HCT116 (cell line): ENCODE results near the gene OTULIN. TPM values are rescaled to one million over a fixed set of nuclear protein-coding genes. Genes with fewer than 3 reads are reported as not detected.

Experiments used
- ATAC-seq: fragments of 200-7000 bp; cut with Tn5 transposase; 2 replicates; pipeline ENCODE4 v1.9.1; 2020; ENCODE audit warnings: mild to moderate bottlenecking, moderate library complexity
- BruUV-seq: library from RNA; stranded (reverse); fragments of 400-500 nt; replicated peaks from 2 replicates; lab custom pipeline; 2021; lab: Mats Ljungman, UMichigan
- CTCF ChIA-PET: fragments of 300-600 bp; sonication (Branson Sonifier 250); formaldehyde crosslinking; loops from one replicate; lab custom pipeline; 2021; ENCODE audit warnings: antibody characterized with exemption; lab: Charles Lee
- POLR2A ChIA-PET: fragments of 300-600, 350-600 bp; sonication (Branson Sonifier 250); formaldehyde crosslinking; loops from one replicate; lab custom pipeline; 2021; ENCODE audit warnings: antibody characterized with exemption; lab: Charles Lee
- RAD21 ChIA-PET, 2 experiments: fragments of 300-600 bp; sonication (Branson Sonifier 250); formaldehyde crosslinking; loops; one replicate each; lab custom pipeline; 2023; ENCODE audit warnings: low total read pairs in 2 of 2; ENCODE audit not compliant: uncharacterized antibody in 2 of 2, unreplicated experiment in 2 of 2, low non-redundant PET in 1 of 2; lab: Charles Lee
- DNase-seq: peaks from one replicate; pipeline ENCODE4 v3.0.0-alpha.2; 2010; ENCODE audit warnings: low read depth, low spot score
- H2AFZ ChIP-seq: fragments of 200-600 bp; shearing (Covaris generic), sonication (generic); 2 replicates; pipeline ENCODE4 v1.6.1; 2017; ENCODE audit warnings: low read depth, mixed run types, mixed read lengths, antibody characterized with exemption, low read length; ENCODE audit not compliant: poor library complexity, severe bottlenecking
- H3K27ac ChIP-seq: 2 replicates; pipeline ENCODE4 v1.5.1; 2012; ENCODE audit warnings: low read depth, low read length
- H3K27me3 ChIP-seq: fragments of 200-600 bp; sonication (generic); 2 replicates; pipeline ENCODE4 v1.6.1; 2016; ENCODE audit warnings: mixed run types, low read length, mixed read lengths; ENCODE audit not compliant: insufficient read depth
- H3K36me3 ChIP-seq, 2 experiments: fragments of 200-500 bp in 1 of 2; fragments of 200-600 bp in 1 of 2; sonication (Bioruptor generic) in 1 of 2; sonication (generic) in 1 of 2; 2 replicates each; pipeline versions ENCODE4 v1.5.1 to v1.6.1; 2014 to 2016; ENCODE audit warnings: low read length in 2 of 2, inconsistent platforms in 1 of 2, mixed read lengths in 1 of 2, mixed run types in 1 of 2; ENCODE audit not compliant: insufficient read depth in 2 of 2, control insufficient read depth in 1 of 2
- H3K4me1 ChIP-seq, 2 experiments: fragments of 200-600 bp in 1 of 2; sonication (generic) in 1 of 2; 2 replicates each; pipeline versions ENCODE4 v1.5.1 to v1.6.1; 2012 to 2017; ENCODE audit warnings: low read length in 2 of 2, inconsistent platforms in 1 of 2, mild to moderate bottlenecking in 1 of 2, mixed read lengths in 1 of 2, mixed run types in 1 of 2, moderate library complexity in 1 of 2; ENCODE audit not compliant: insufficient read depth in 2 of 2, control insufficient read depth in 1 of 2
- H3K4me2 ChIP-seq: fragments of 200-600 bp; sonication (generic); 2 replicates; pipeline ENCODE4 v1.6.1; 2017; ENCODE audit warnings: mixed run types, low read length, mixed read lengths
- H3K4me3 ChIP-seq, 2 experiments: fragments of 200-600 bp in 1 of 2; sonication (generic) in 1 of 2; replicated peaks in 1 of 2; 2 replicates each; pipeline ENCODE4 v1.5.1; 2011 to 2016; ENCODE audit warnings: low read length in 2 of 2, control low read depth in 1 of 2, low read depth in 1 of 2, mild to moderate bottlenecking in 1 of 2, mixed read lengths in 1 of 2, mixed run types in 1 of 2
- H3K79me2 ChIP-seq: fragments of 200-600 bp; sonication (generic); 2 replicates; pipeline ENCODE4 v1.6.1; 2017; ENCODE audit warnings: mild to moderate bottlenecking, mixed run types, low read length, moderate library complexity, mixed read lengths; ENCODE audit not compliant: insufficient read depth
- H3K9ac ChIP-seq: fragments of 200-600 bp; sonication (generic); 2 replicates; pipeline ENCODE4 v1.6.1; 2016; ENCODE audit warnings: low read length, mixed read lengths
- H3K9me2 ChIP-seq: fragments of 200-600 bp; sonication (generic), shearing (Covaris generic); 2 replicates; pipeline ENCODE4 v1.6.1; 2017; ENCODE audit warnings: mixed run types, mild to moderate bottlenecking, moderate library complexity; ENCODE audit not compliant: insufficient read depth
- H3K9me3 ChIP-seq, 2 experiments: fragments of 200-500 bp in 1 of 2; fragments of 200-600 bp in 1 of 2; sonication (Bioruptor generic) in 1 of 2; sonication (generic) in 1 of 2; 2 replicates each; pipeline ENCODE4 v1.6.1; 2014 to 2017; ENCODE audit warnings: low read length in 2 of 2, mixed read lengths in 2 of 2, inconsistent platforms in 1 of 2, low read depth in 1 of 2, mild to moderate bottlenecking in 1 of 2, mixed run types in 1 of 2, moderate library complexity in 1 of 2; ENCODE audit not compliant: control insufficient read depth in 1 of 2, insufficient read depth in 1 of 2
- H4K20me1 ChIP-seq: fragments of 200-600 bp; sonication (generic), shearing (Covaris generic); 2 replicates; pipeline ENCODE4 v1.6.1; 2017; ENCODE audit warnings: mixed run types, mild to moderate bottlenecking, moderate library complexity; ENCODE audit not compliant: insufficient read depth
- CBX3 ChIP-seq: IDR thresholded peaks from 2 replicates; pipeline ENCODE4 v1.6.1; 2012; ENCODE audit warnings: low read depth
- CEBPB ChIP-seq: IDR thresholded peaks from 2 replicates; pipeline ENCODE4 v1.6.1; 2012; ENCODE audit warnings: low read depth
- EGR1 ChIP-seq: IDR thresholded peaks from 2 replicates; pipeline ENCODE4 v1.6.1; 2012; ENCODE audit warnings: low read depth
- ELF1 ChIP-seq: IDR thresholded peaks from 2 replicates; pipeline ENCODE4 v1.6.1; 2012; ENCODE audit warnings: low read depth, borderline replicate concordance
- EZH2phosphoT487 ChIP-seq: fragments of 200-600 bp; IDR thresholded peaks from 2 replicates; pipeline ENCODE4 v1.6.1; 2018; ENCODE audit warnings: antibody characterized with exemption, borderline replicate concordance
- POLR2A ChIP-seq: IDR thresholded peaks from 2 replicates; pipeline ENCODE4 v1.7.0; 2011; ENCODE audit warnings: borderline replicate concordance; ENCODE audit not compliant: insufficient read depth, insufficient read length; ENCODE audit errors: extremely low read depth
- RAD21 ChIP-seq: IDR thresholded peaks from 2 replicates; pipeline ENCODE4 v1.6.1; 2012; ENCODE audit warnings: low read depth, mild to moderate bottlenecking
- SP1 ChIP-seq: IDR thresholded peaks from 2 replicates; pipeline ENCODE4 v1.6.1; 2012; ENCODE audit warnings: low read depth
- TCF7L2 ChIP-seq: IDR thresholded peaks from 2 replicates; pipeline ENCODE4 v1.7.0; 2011; ENCODE audit warnings: borderline replicate concordance, inconsistent platforms; ENCODE audit not compliant: insufficient read depth, insufficient read length; ENCODE audit errors: extremely low read depth
- YY1 ChIP-seq: IDR thresholded peaks from 2 replicates; pipeline ENCODE4 v1.6.1; 2011; ENCODE audit warnings: low read length, low read depth, moderate library complexity, mild to moderate bottlenecking; ENCODE audit not compliant: insufficient replicate concordance; ENCODE audit errors: extremely low read depth
- ZFX ChIP-seq: fragments of 450-650 bp; IDR thresholded peaks from 2 replicates; pipeline ENCODE4 v1.6.1; 2017
- ZNF274 ChIP-seq: fragments of 200-500 bp; sonication (Bioruptor generic); IDR thresholded peaks from 2 replicates; pipeline ENCODE4 v1.6.1; 2014; ENCODE audit warnings: mild to moderate bottlenecking, low read depth, low read length, inconsistent platforms
- intact Hi-C: fragments of 100-400 bp; cut with micrococcal nuclease; formaldehyde crosslinking; loops from 2 replicates; pipeline ENCODE4 v1.10.0; 2022
- total RNA-seq: library from RNA; stranded (reverse); gene quantifications from one replicate; pipeline ENCODE4 v1.2.1, GENCODE V29; 2021; ENCODE audit not compliant: unreplicated experiment
- TF ChIP-seq, protein P1 (sequence below): IDR thresholded peaks from 2 replicates; pipeline ENCODE4 v1.6.1; 2012; ENCODE audit warnings: low read depth
- TF ChIP-seq, protein P2 (sequence below): IDR thresholded peaks from 2 replicates; pipeline ENCODE4 v1.6.1; 2011; ENCODE audit warnings: mild to moderate bottlenecking, low read length, moderate library complexity; ENCODE audit not compliant: insufficient replicate concordance; ENCODE audit errors: extremely low read depth
- TF ChIP-seq, protein P3 (sequence below): IDR thresholded peaks from 2 replicates; pipeline ENCODE4 v1.6.1; 2012

Gene OTULIN
- total RNA-seq, 1 experiment from 2014 or later = 25.7 TPM

DNA sequence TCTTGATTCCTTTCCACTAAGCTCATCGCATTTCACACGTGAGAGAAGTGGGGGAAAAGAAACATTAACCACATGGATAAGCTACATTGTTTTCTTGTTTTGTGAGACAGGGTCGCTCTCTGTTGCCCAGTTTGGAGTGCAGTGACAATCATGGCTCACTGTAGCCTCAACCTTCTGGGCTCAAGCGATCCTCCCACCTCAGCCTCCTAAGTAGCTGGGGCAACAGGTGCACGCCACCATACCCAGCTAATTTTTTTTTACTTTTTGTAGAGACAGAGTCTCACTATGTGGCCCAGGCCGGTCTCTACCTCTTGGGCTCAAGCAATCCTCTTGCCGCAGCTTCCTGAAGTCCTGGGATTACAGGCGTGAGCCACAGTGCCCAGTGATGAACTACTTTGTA lies 2.8 kb downstream of the OTULIN start (continued):
- TF ChIP-seq, protein P1, sequence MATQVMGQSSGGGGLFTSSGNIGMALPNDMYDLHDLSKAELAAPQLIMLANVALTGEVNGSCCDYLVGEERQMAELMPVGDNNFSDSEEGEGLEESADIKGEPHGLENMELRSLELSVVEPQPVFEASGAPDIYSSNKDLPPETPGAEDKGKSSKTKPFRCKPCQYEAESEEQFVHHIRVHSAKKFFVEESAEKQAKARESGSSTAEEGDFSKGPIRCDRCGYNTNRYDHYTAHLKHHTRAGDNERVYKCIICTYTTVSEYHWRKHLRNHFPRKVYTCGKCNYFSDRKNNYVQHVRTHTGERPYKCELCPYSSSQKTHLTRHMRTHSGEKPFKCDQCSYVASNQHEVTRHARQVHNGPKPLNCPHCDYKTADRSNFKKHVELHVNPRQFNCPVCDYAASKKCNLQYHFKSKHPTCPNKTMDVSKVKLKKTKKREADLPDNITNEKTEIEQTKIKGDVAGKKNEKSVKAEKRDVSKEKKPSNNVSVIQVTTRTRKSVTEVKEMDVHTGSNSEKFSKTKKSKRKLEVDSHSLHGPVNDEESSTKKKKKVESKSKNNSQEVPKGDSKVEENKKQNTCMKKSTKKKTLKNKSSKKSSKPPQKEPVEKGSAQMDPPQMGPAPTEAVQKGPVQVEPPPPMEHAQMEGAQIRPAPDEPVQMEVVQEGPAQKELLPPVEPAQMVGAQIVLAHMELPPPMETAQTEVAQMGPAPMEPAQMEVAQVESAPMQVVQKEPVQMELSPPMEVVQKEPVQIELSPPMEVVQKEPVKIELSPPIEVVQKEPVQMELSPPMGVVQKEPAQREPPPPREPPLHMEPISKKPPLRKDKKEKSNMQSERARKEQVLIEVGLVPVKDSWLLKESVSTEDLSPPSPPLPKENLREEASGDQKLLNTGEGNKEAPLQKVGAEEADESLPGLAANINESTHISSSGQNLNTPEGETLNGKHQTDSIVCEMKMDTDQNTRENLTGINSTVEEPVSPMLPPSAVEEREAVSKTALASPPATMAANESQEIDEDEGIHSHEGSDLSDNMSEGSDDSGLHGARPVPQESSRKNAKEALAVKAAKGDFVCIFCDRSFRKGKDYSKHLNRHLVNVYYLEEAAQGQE = no peak
- no peak for TF ChIP-seq EZH2phosphoT487
- TF ChIP-seq POLR2A = no peak
- no peak for TF ChIP-seq YY1
- no peak for TF ChIP-seq ELF1
- no peak for TF ChIP-seq CEBPB

DNA sequence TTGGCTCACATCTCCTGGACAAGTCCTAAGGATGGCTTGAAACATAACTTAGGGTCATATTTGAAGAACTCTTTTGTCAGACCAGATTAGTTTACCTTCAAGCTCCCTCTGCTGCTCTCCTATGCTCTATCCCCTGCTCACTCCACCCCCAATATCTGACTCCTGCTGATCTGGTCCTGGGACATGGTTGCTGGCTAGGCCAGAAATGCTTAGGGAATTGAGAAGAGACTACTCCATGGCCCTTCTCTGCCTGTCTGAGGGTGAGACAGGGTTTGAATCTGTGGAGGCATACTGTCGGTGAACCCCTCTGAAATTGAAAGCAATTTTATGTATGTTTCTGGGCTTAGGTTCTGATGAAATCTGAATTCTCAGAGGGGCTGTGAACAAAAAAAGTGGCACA lies 3.3 kb downstream of the OTULIN start:
- POLR2A ChIA-PET = no interaction called here
- CTCF ChIA-PET = interaction anchor here (1.2 kb wide), 1 partner anchor 19 kb away, joined by 3 read pairs; no protein-coding TSS in a partner anchor

More for the DNA sequence above, 3.3 kb downstream of the OTULIN start:
- no peaks in the 10 kb centered on the region for H4K20me1 ChIP-seq
- no peak overlapping the region for H3K4me2 ChIP-seq
- BruUV-seq = no TSS peak
- TF ChIP-seq ZNF274 (no peak), ELF1 (no peak), EGR1 (no peak), POLR2A (no peak), ZFX (no peak), CBX3 (no peak), CEBPB (no peak), SP1 (no peak), RAD21 (no peak), TCF7L2 (no peak)
- TF ChIP-seq, protein P2, sequence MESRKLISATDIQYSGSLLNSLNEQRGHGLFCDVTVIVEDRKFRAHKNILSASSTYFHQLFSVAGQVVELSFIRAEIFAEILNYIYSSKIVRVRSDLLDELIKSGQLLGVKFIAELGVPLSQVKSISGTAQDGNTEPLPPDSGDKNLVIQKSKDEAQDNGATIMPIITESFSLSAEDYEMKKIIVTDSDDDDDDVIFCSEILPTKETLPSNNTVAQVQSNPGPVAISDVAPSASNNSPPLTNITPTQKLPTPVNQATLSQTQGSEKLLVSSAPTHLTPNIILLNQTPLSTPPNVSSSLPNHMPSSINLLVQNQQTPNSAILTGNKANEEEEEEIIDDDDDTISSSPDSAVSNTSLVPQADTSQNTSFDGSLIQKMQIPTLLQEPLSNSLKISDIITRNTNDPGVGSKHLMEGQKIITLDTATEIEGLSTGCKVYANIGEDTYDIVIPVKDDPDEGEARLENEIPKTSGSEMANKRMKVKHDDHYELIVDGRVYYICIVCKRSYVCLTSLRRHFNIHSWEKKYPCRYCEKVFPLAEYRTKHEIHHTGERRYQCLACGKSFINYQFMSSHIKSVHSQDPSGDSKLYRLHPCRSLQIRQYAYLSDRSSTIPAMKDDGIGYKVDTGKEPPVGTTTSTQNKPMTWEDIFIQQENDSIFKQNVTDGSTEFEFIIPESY = no peak
- TF ChIP-seq, protein P3, sequence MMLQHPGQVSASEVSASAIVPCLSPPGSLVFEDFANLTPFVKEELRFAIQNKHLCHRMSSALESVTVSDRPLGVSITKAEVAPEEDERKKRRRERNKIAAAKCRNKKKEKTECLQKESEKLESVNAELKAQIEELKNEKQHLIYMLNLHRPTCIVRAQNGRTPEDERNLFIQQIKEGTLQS = no peak
- no peak overlapping the region for H3K4me3 ChIP-seq
- no peaks in the 10 kb centered on the region for H3K9me2 ChIP-seq
- peaks cover 79% of the 10 kb centered on the region for H3K79me2 ChIP-seq
- peaks cover 12 to 25% of the 10 kb centered on the region in 2 experiments; a peak in 3 of 4 replicates for H3K4me1 ChIP-seq
- no peak overlapping the region for H2AFZ ChIP-seq
- ATAC-seq (no peak), DNase-seq (no peak)
- intact Hi-C loops = no loop called here
- no peaks in the 10 kb centered on the region; a peak in 1 of 4 replicates for H3K36me3 ChIP-seq
- no peak overlapping the region for H3K9ac ChIP-seq
- RAD21 ChIA-PET = no interaction called here
- H3K27ac ChIP-seq = no peak overlapping the region
- H3K9me3 ChIP-seq = no peaks in the 10 kb centered on the region
- no peaks in the 10 kb centered on the region for H3K27me3 ChIP-seq
